NOMO-1 treated with DMSO at 0.1 percent for 48 hours (cell line): ENCODE measurements around the gene SEMA4A.
"Not testable (repeated sequence)": the region's sequence is repeated elsewhere in the genome, so short reads cannot be mapped to it uniquely, and the experiment has no call there.

Experiments
- DNase-seq: peaks from one replicate; lab custom pipeline; 2025; ENCODE audit not compliant: unreplicated experiment; lab: John Stamatoyannopoulos, UW

Gene SEMA4A

GRCh38 chr1:156155756-156156510 lies 2.5 kb downstream of the SEMA4A start:
- no peak for DNase-seq

- no peak for DNase-seq
Observed at GRCh38 chr1:156157506-156157905, 4.1 kb downstream of the SEMA4A start.

GRCh38 chr1:156157966-156158365 lies 4.6 kb downstream of the SEMA4A start:
- DNase-seq = no peak

- no peak for DNase-seq
Observed at GRCh38 chr1:156160000-156160742, 6.8 kb downstream of the SEMA4A start.

GRCh38 chr1:156160743-156161171 lies 7.4 kb downstream of the SEMA4A start:
- no peak for DNase-seq

- DNase-seq = no peak
Observed at GRCh38 chr1:156162430-156163037, 9.1 kb downstream of the SEMA4A start.

- no peak for DNase-seq
Observed at GRCh38 chr1:156163712-156164111, 10.3 kb downstream of the SEMA4A start.

GRCh38 chr1:156164125-156164831 lies 10.9 kb downstream of the SEMA4A start:
- DNase-seq = no peak

GRCh38 chr1:156165083-156165482 lies 11.7 kb downstream of the SEMA4A start:
- no peak for DNase-seq

GRCh38 chr1:156167536-156167935 lies 14.2 kb downstream of the SEMA4A start:
- DNase-seq = no peak

GRCh38 chr1:156172696-156173470 lies 19.5 kb downstream of the SEMA4A start:
- no peak for DNase-seq

- no peak for DNase-seq
Observed at GRCh38 chr1:156176610-156177210, 23.3 kb downstream of the SEMA4A start.

- no peak for DNase-seq
Observed at GRCh38 chr1:156177919-156178654, 24.7 kb downstream of the SEMA4A start.

- DNase-seq = no peak
Observed at GRCh38 chr1:156180471-156180870, 27.1 kb downstream of the SEMA4A start.

- not testable (repeated sequence) for DNase-seq
Observed at GRCh38 chr1:156181391-156181924, 28.1 kb downstream of the SEMA4A start.

GRCh38 chr1:156182010-156182779 lies 28.8 kb downstream of the SEMA4A start:
- not testable (repeated sequence) for DNase-seq

GRCh38 chr1:156186347-156187177 lies 33.2 kb downstream of the SEMA4A start:
- DNase-seq = not testable (repeated sequence)
